ENCODE data around the gene SH3BP1. TPM values are rescaled to one million over a fixed set of nuclear protein-coding genes. Genes with fewer than 3 reads are reported as not detected.

Gene SH3BP1
- total and polyA plus RNA-seq, 12 donors: 0.50 to 9.3 (median 2.0) TPM

DNA sequence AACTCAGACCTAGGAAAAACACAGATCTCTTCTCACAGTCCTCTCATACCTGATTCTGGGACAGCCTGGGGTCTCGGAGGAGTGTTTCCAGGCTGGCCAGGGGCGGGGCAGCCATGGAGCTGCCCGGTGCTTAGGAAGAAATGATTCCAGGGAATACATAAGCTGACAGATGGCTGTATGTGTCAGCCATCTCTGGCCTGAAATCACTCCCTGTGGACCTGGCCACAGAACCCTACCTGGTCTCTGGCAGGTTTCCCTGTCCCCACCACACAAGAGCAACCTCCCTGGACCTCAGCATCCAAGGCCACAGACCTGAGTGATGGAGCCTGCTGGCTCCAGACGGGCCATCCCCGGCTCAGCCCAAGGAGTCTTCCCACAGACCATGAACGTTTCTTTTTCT, 20.8 kb upstream of the SH3BP1 start:
- Histone ChIP-seq H3K27ac (no peak overlapping the region), H3K27me3 (no peaks in the 10 kb centered on the region), H3K9me3 (no peaks in the 10 kb centered on the region), H3K36me3 (peaks cover 0 to 99% (median 42%) of the 10 kb centered on the region in 9 donors), H3K4me1 (peaks cover 0 to 5% (median 1%) of the 10 kb centered on the region in 9 donors), H3K4me3 (no peak overlapping the region)
- ATAC-seq: no peak
- no peak for DNase-seq
- intact Hi-C loops (cut with DNase I): no loop called here
- TF ChIP-seq, protein P1, sequence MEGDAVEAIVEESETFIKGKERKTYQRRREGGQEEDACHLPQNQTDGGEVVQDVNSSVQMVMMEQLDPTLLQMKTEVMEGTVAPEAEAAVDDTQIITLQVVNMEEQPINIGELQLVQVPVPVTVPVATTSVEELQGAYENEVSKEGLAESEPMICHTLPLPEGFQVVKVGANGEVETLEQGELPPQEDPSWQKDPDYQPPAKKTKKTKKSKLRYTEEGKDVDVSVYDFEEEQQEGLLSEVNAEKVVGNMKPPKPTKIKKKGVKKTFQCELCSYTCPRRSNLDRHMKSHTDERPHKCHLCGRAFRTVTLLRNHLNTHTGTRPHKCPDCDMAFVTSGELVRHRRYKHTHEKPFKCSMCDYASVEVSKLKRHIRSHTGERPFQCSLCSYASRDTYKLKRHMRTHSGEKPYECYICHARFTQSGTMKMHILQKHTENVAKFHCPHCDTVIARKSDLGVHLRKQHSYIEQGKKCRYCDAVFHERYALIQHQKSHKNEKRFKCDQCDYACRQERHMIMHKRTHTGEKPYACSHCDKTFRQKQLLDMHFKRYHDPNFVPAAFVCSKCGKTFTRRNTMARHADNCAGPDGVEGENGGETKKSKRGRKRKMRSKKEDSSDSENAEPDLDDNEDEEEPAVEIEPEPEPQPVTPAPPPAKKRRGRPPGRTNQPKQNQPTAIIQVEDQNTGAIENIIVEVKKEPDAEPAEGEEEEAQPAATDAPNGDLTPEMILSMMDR (IDR thresholded peaks at IDR 0.05): no peak
- 89 to 92% methylated on average over 6 of the region's 6 CpGs for WGBS, 2 donors

DNA sequence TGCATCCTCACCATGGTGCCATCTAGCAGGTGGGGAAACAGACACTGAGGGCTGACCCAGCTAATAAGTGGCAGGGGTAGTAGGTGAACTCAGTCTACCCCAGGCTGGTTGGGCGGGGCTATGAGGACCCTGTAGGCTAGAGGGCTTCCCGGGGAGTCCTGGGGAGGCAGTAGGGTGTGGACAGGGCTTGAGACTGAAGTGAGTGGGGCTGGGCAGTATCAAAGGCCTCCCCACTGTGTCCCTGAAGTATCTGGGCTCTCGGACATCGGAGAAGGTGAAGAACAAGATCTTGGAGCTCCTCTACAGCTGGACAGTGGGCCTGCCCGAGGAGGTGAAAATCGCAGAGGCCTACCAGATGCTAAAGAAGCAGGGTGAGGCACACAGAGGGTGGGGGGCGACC, 19.5 kb upstream of the SH3BP1 start:
- Histone ChIP-seq H3K4me3 (no peak overlapping the region), H3K27ac (no peak overlapping the region), H3K9me3 (no peaks in the 10 kb centered on the region), H3K4me1 (peaks cover 0 to 9% (median 6%) of the 10 kb centered on the region in 9 donors), H3K36me3 (peaks cover 0 to 96% (median 36%) of the 10 kb centered on the region in 9 donors), H3K27me3 (no peaks in the 10 kb centered on the region)
- TF ChIP-seq, protein P1 (IDR thresholded peaks at IDR 0.05): no peak
- no peak for DNase-seq
- no peak for ATAC-seq
- 91 to 92% methylated on average over 7 of the region's 7 CpGs for WGBS, 2 donors
- intact Hi-C loops (cut with DNase I): loop anchor here in 3 of 10 donors (5.0 to 10.0 kb wide), 3 partner anchors 62 to 245 kb away; no protein-coding TSS in a partner anchor

DNA sequence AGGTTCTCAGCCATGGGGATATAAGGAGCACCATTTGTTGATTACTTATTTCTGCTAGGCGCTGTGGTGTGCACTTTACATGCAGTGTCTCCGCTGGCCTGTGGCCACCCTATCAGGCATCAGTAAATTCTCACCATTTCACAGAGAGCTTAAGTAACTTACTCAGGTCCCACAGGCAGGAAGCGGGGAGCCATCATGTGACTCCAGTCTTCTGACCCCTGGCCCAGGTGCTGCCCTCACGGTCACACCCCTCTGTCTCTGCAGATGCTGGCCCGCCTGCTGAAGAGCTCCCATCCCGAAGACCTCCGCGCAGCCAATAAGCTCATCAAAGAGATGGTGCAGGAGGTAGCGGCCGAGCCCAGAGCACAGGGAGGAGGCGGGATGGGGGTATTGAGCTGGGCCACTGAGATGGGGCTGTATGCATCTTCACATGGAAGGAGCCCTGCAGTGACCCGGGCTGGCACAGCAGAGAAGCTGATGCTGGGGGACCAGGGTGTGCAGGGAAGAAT, 18.1 kb upstream of the SH3BP1 start:
- WGBS, 2 donors: 92% methylated on average over 12 of the region's 12 CpGs
- H3K27ac ChIP-seq: no peak overlapping the region
- no peak for DNase-seq
- H3K36me3 ChIP-seq: peaks cover 0 to 93% (median 23%) of the 10 kb centered on the region in 9 donors
- H3K9me3 ChIP-seq: no peaks in the 10 kb centered on the region
- peaks cover 7 to 22% (median 15%) of the 10 kb centered on the region in 9 donors for H3K4me1 ChIP-seq
- ATAC-seq: no peak
- no peak overlapping the region for H3K4me3 ChIP-seq
- H3K27me3 ChIP-seq: no peaks in the 10 kb centered on the region
- intact Hi-C loops (cut with DNase I): loop anchor here in 3 of 10 donors (5.0 to 10.0 kb wide), 3 partner anchors 61 to 243 kb away; no protein-coding TSS in a partner anchor
- TF ChIP-seq, protein P1 (IDR thresholded peaks at IDR 0.05): no peak

DNA sequence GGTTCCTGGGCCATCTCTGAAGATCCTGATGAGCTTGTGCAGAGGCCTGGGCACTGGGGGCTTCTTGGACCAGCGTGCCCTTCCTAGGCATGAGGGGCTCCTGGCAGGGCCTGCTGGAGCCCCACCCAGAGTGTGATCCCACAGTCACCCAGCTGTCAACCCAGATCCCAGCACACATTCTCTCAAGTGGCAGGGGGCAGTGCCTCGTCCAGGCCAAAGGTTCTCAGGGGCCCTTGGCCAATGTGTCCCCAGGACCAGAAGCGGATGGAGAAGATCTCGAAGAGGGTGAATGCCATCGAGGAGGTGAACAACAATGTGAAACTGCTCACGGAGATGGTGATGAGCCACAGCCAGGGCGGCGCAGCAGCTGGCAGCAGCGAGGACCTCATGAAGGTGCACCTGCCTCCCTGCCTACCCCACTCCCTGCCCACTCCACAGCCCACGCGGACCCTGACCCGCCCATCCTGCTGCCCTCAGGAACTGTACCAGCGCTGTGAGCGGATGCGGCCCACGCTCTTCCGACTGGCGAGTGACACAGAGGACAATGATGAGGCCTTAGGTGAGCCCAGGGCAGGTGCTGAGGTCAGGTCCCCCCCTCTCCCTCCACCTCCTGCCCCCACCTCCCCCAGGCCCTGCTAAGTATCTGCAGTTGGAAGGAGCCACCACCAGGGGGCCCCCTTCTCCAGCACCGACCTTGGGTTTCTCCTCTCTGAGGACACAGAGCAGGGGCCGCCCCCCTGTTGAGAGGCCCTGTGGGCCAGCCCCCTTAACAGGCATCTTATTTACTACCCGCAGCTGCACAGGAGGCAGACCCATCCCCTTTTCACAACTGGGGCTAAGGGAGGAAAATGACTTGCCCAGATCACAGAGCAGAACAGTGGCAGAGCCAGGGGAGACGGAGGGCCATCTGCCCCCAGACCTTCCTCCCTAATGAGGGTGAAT, 16.1 kb upstream of the SH3BP1 start:
- Histone ChIP-seq H3K4me1 (peaks cover 15 to 36% (median 29%) of the 10 kb centered on the region in 9 donors), H3K27me3 (no peaks in the 10 kb centered on the region), H3K4me3 (no peak overlapping the region), H3K36me3 (peaks cover 0 to 84% (median 21%) of the 10 kb centered on the region in 9 donors), H3K9me3 (no peaks in the 10 kb centered on the region), H3K27ac (peak overlapping the region in 5 of 10 donors; percentile 6 to 58 (median 26))
- 68% methylated on average over 22 of the region's 22 CpGs for WGBS, 2 donors
- intact Hi-C loops (cut with DNase I): loop anchor here in 3 of 10 donors (5.0 to 10.0 kb wide), 3 partner anchors 59 to 241 kb away; no protein-coding TSS in a partner anchor
- TF ChIP-seq, protein P1 (IDR thresholded peaks at IDR 0.05): peak; percentile 80 to 90 (median 88)
- DNase-seq (peak; percentile 60 to 72), ATAC-seq (peak; percentile 45 to 66 (median 60))

Data from heart right ventricle (tissue), 16 donors.